Activated CD4-positive, alpha-beta T cell treated with anti-CD3 and anti-CD28 coated beads, Interleukin-2, amount 50 U/mL, for 48 hours (primary cell): ENCODE data around the gene SPATA31A6.
"Not testable (repeated sequence)": the region's sequence is repeated elsewhere in the genome, so short reads cannot be mapped to it uniquely, and the experiment has no call there.

Source experiments
- DNase-seq, 2 experiments: peaks; one replicate each; pipeline ENCODE4 v3.0.0-alpha.2; 2020

SPATA31A6 gene

GRCh38 chr9:42183359-42183758 lies at the start of gene SPATA31A6:
SPATA31A6 (plus strand) TSS chr9:42183659; CDS start chr9:42183688, 29 bp downstream.
- not testable (repeated sequence) for DNase-seq

GRCh38 chr9:42160299-42160698 lies 23.2 kb upstream of the SPATA31A6 start:
- not testable (repeated sequence) for DNase-seq

DNA sequence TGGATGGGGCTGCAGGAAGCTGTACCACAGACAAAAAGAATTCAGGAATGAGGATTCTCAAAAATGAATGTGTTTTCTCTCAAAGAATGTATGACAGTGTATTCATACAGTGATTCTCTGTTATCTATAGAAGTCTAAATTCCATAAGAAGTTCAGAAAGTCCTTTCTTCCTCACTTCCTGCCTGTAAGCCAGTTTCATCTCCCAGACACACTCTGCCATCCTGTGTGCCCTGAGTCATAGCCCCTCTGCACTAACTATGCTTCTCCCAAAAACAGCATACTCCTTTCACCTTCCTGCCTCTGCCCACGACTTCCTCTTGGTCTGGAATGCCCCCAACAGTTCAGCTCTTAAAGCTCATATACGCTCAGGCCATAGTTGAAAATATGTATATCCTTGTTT lies 36.4 kb downstream of the SPATA31A6 start:
- not testable (repeated sequence) for DNase-seq

DNA sequence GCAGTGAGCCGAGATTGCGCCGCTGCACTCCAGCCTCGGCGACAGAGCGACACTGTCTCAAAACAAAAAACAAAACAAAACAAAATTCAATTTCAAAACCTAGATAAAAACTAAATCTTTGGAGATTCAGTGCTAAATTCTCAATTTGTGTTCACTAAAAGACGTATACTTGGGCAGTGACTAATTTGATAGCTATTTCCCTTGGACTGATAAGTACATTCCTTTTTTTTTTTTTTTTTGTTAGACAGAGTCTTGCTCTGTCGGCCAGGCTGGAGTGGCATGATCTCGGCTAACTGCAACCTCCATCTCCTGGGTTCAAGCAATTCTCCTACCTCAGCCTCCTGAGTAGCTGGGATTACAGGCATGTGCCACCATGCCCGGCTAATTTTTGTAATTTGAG lies 39.8 kb downstream of the SPATA31A6 start:
- DNase-seq: not testable (repeated sequence)

- DNase-seq: not testable (repeated sequence)
Observed at GRCh38 chr9:42233031-42233430, 49.6 kb downstream of the SPATA31A6 start.

- DNase-seq: not testable (repeated sequence)
Observed at GRCh38 chr9:42234610-42235009, 51.2 kb downstream of the SPATA31A6 start.

DNA sequence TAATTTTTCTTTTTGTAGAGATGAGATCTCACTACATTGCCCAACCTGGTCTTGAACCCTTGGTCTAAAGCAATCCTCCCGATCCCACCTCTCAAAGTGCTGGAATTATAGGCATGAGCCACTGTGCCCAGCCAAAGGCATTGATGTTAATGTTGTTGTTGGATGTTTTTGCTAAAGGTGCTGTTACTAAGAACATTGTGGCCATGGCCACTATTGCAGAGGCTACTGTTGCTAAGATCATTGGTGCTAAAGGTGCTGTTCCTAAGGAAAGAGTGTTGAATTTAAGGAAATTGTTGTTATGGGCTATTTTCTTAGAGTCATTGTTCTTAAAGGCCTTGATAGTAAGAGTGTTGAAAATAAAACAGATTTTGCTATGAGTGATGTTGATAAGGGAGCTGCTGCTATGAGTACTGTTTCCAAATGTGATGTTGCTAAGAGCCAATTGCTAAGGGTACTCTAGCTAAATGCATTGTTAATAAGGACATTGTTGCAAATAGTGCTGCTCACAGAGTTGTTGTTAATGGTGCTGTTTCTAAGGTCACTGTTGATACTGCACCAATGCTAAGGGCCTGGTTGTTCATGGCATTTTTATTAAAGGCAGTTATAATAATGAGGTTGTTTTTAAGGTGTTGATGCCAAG lies 52.0 kb downstream of the SPATA31A6 start:
- not testable (repeated sequence) for DNase-seq

DNA sequence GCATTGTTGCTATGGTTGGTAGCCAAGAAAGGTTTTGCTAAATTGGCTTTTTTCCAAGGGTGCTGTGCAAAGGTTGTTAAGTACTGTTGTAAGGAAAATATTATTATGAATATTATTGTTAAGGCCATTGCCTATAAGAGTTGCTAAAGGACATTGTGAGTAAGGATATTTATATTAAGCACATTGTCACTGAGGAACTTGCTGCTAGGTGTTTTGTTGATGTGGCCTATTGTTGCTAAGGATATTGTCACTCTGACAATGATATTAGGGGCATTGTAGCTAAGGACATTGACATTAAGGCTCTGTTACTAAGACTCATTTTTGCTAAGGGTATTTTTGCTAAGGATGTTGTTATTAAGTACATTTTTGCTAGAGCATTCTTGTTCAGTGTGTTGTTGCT lies 52.6 kb downstream of the SPATA31A6 start:
- not testable (repeated sequence) for DNase-seq

GRCh38 chr9:42237381-42237780 lies 53.9 kb downstream of the SPATA31A6 start:
- DNase-seq: not testable (repeated sequence)

- DNase-seq: not testable (repeated sequence)
Observed at GRCh38 chr9:42238862-42239261, 55.4 kb downstream of the SPATA31A6 start.
